LoVo (cell line): ENCODE data around the gene EI24.
A peak's percentile ranks its signal among the peaks of the same experiment; 100 is the strongest.
"Not testable (repeated sequence)": the region's sequence is repeated elsewhere in the genome, so short reads cannot be mapped to it uniquely, and the experiment has no call there.

ENCODE experiments used
- DNase-seq: peaks from one replicate; pipeline ENCODE4 v3.0.0-alpha.2; 2016; ENCODE audit warnings: low spot score

Gene EI24

GRCh38 chr11:125568970-125569914 is at the start of gene EI24:
TSS of gene EI24 (plus strand) at chr11:125569477. CDS start at chr11:125572528, 3,051 bp downstream.
- DNase-seq, result peak; percentile 92

- no peak for DNase-seq
Measured at GRCh38 chr11:125519860-125520834, 49.1 kb upstream of the EI24 start.

- no peak for DNase-seq
Measured at GRCh38 chr11:125525303-125525702, 44.0 kb upstream of the EI24 start.

GRCh38 chr11:125532668-125533067 is 36.6 kb upstream of the EI24 start:
- DNase-seq, result no peak

GRCh38 chr11:125535585-125535984 is 33.7 kb upstream of the EI24 start:
- no peak for DNase-seq

- DNase-seq, result not testable (repeated sequence)
Measured at GRCh38 chr11:125536834-125537233, 32.4 kb upstream of the EI24 start.

- no peak for DNase-seq
Measured at GRCh38 chr11:125542709-125543108, 26.6 kb upstream of the EI24 start.

GRCh38 chr11:125550780-125551179 is 18.5 kb upstream of the EI24 start:
- DNase-seq, result no peak

GRCh38 chr11:125551835-125552342 is 17.4 kb upstream of the EI24 start:
- no peak for DNase-seq

GRCh38 chr11:125552927-125553326 is 16.4 kb upstream of the EI24 start:
- DNase-seq, result no peak

- DNase-seq, result no peak
Measured at GRCh38 chr11:125553357-125553756, 15.9 kb upstream of the EI24 start.

GRCh38 chr11:125554038-125554437 is 15.2 kb upstream of the EI24 start:
- no peak for DNase-seq

GRCh38 chr11:125559888-125560287 is 9.4 kb upstream of the EI24 start:
- DNase-seq, result no peak

- no peak for DNase-seq
Measured at GRCh38 chr11:125561924-125562323, 7.4 kb upstream of the EI24 start.

GRCh38 chr11:125562430-125562829 is 6.8 kb upstream of the EI24 start:
- DNase-seq, result no peak

- DNase-seq, result no peak
Measured at GRCh38 chr11:125564357-125564756, 4.9 kb upstream of the EI24 start.

GRCh38 chr11:125566235-125566634 is 3.0 kb upstream of the EI24 start:
- no peak for DNase-seq

GRCh38 chr11:125569915-125570621 is 791 bp downstream of the EI24 start:
- DNase-seq, result no peak

- no peak for DNase-seq
Measured at GRCh38 chr11:125570952-125571351, 1.7 kb downstream of the EI24 start.

GRCh38 chr11:125572916-125573315 is 3.6 kb downstream of the EI24 start:
- no peak for DNase-seq

GRCh38 chr11:125577181-125577580 is 7.9 kb downstream of the EI24 start:
- not testable (repeated sequence) for DNase-seq

- no peak for DNase-seq
Measured at GRCh38 chr11:125578783-125579182, 9.5 kb downstream of the EI24 start.
